H7 (cell line): ENCODE data around the gene ACSS2. TPM values are rescaled to one million over a fixed set of nuclear protein-coding genes. Genes with fewer than 3 reads are reported as not detected.

Source experiments
- DNase-seq: peaks from one replicate; pipeline ENCODE4 v3.0.0; 2012
- H3K27me3 ChIP-seq: 2 replicates; pipeline ENCODE4 v1.6.0; 2011; ENCODE audit warnings: mild to moderate bottlenecking, low read length; ENCODE audit not compliant: control insufficient read depth, insufficient read depth
- H3K36me3 ChIP-seq: replicated peaks from 2 replicates; pipeline ENCODE4 v1.5.1; 2011; ENCODE audit warnings: low read length; ENCODE audit not compliant: control insufficient read depth, insufficient read depth
- H3K4me3 ChIP-seq: 2 replicates; pipeline ENCODE4 v1.5.1; 2011; ENCODE audit warnings: low read depth, mild to moderate bottlenecking, control low read depth, low read length, moderate library complexity; ENCODE audit not compliant: insufficient read depth
- total RNA-seq: library from RNA; depleted of rRNA; stranded (reverse); fragments of >200 nt; shearing (Covaris generic); gene quantifications from 2 replicates; pipeline ENCODE4 v1.2.3, GENCODE V29; 2014

Gene ACSS2
- total RNA-seq, 1 experiment from 2014 or later: 14.6 TPM

- DNase-seq: no peak
- Histone ChIP-seq H3K4me3 (no peak overlapping the region), H3K36me3 (no peaks in the 10 kb centered on the region), H3K27me3 (no peaks in the 10 kb centered on the region)
Measured at GRCh38 chr20:34915749-34916455, 39.5 kb downstream of the ACSS2 start.

DNA sequence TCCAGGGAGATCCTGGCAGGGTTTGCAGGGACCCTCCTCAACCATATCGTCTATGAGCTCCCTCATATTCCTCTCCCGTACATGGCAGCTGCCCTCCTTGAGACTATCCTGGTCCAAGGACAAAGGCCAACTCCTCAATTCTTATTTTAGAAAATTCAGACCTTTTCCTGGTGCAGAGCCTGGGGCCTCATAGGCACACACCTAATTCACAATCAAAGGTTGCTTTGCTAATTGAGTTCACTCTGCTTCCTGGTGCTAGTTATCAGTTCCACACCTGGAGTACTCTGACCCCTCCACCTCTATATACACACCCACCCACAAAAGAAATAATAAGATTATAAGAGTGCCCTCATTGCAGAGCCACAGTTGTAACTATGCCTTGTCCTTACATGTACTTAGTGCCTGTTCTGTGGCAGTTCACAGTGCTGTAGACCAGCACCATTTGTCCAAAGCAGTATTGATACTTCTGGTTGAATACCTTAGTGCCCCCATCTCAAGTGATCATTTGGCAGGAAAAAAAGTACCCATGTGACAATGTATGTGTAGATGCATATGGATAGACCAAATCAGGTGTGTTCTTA, 40.5 kb downstream of the ACSS2 start:
- no peak for DNase-seq
- Histone ChIP-seq H3K27me3 (no peaks in the 10 kb centered on the region), H3K36me3 (no peaks in the 10 kb centered on the region), H3K4me3 (no peak overlapping the region)

GRCh38 chr20:34920055-34920454, 43.6 kb downstream of the ACSS2 start:
- DNase-seq: no peak
- Histone ChIP-seq H3K36me3 (peaks cover 2% of the 10 kb centered on the region), H3K27me3 (no peaks in the 10 kb centered on the region), H3K4me3 (no peak overlapping the region)

DNA sequence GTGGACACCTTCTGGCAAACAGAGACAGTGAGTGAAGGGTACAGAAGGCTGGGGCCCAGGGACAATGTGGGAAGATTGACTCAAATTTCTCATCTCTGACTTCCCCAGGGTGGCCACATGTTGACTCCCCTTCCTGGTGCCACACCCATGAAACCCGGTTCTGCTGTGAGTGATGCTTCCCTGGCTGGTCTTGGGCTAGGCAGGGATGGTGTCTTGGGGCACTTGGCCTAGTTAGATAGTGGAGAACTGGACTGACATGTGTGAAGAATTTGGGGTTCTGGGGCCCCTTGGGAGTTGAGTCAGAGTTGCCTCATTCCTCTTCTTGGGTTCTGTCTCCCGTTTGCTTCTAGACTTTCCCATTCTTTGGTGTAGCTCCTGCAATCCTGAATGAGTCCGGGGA, 45.0 kb downstream of the ACSS2 start:
- peaks cover 4% of the 10 kb centered on the region for H3K36me3 ChIP-seq
- no peak for DNase-seq
- no peak overlapping the region for H3K4me3 ChIP-seq
- H3K27me3 ChIP-seq: no peaks in the 10 kb centered on the region

DNA sequence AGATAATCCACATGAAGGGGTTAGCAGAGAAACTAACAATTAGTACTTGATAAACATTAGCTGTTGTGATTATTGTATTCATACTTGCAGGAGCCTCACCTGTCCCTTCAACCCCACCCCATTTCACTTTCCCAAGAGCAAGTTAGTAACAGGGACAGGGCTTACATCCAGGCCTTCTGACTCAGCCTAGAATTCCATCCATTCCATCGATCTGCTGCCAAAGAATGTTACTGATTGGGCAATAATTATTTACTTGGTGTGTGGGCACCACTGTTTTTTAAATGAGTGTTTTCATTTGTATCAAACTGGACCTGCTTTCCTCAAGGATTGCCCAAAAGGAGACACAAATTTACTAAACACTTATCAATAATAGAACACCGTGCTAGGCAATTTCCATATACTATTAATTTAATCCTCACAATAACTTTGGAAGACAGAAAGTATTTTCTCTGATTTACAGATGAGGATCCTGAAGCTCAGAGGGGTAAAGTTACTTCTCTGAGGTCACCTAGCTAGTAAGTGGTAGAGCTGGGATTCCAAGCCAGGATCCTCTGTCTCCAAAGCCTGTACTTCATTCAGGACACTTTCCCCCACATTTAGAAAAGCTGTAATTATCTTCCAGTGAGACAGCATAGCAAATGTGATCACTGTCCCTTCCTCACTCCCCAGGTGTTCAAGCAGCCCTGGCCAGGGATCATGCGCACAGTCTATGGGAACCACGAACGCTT, 46.4 kb downstream of the ACSS2 start:
- Histone ChIP-seq H3K27me3 (no peaks in the 10 kb centered on the region), H3K36me3 (peaks cover 8% of the 10 kb centered on the region), H3K4me3 (no peak overlapping the region)
- no peak for DNase-seq

DNA sequence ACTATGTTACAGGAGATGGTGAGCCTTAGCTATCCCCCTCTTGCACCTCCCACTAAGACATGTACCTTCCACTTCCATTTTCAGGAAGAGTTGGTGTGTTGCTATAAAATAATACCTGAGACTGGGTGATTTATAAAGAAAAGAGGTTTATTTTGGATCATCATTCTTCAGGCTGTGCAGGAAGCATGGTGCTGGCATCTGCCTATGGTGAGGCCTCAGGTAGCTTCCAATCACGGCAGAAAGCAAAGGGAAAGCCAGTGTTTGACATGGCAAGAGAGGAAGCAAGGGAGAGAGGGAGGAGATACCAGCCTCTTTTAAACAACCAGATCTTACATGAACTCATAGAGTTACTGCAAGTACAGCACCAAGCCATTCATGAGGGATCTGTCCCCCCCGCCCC, 47.0 kb downstream of the ACSS2 start:
- peaks cover 9% of the 10 kb centered on the region for H3K36me3 ChIP-seq
- DNase-seq: no peak
- no peaks in the 10 kb centered on the region for H3K27me3 ChIP-seq
- H3K4me3 ChIP-seq: no peak overlapping the region

DNA sequence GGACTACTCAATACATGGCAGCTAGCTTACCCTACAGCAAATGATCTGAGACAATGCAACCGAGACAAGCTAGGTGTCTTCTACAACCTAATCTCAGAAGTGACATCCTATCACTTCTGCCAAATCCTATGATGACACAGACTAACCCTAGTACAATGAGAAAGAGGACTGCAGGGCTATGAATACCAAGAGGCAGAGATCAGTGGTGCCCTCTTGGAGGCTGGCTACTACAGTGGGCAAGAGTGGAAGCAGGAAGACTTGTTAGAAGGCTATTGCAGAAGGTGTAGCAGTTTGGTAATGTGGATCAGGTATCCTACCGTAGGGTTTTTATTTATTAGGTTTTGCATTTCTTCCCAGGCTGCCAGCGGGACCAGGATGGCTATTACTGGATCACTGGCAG, 48.9 kb downstream of the ACSS2 start:
- H3K36me3 ChIP-seq: peaks cover 21% of the 10 kb centered on the region
- no peak overlapping the region for H3K4me3 ChIP-seq
- H3K27me3 ChIP-seq: no peaks in the 10 kb centered on the region
- DNase-seq: no peak

GRCh38 chr20:34925981-34926380, 49.6 kb downstream of the ACSS2 start:
- no peaks in the 10 kb centered on the region for H3K27me3 ChIP-seq
- H3K36me3 ChIP-seq: peaks cover 23% of the 10 kb centered on the region
- DNase-seq: no peak
- no peak overlapping the region for H3K4me3 ChIP-seq

DNA sequence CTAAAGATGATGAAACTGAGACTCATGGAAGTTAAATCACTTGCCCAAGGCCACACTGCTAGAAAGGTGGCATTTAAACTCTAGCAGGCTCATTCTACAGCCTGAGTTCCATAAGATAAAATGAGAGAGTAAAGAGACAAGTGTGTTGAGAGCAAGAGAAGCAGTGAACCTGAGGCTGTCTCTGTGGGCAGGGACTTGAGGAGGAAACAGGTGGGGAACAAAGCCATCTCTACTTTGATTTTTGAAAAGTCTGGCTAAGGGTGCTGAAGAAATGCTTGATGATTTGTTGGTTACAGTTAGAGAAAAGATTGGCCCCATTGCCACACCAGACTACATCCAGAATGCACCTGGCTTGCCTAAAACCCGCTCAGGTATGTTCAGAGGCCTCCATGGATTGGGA, 50.2 kb downstream of the ACSS2 start:
- no peaks in the 10 kb centered on the region for H3K27me3 ChIP-seq
- no peak overlapping the region for H3K4me3 ChIP-seq
- H3K36me3 ChIP-seq: peaks cover 28% of the 10 kb centered on the region
- DNase-seq: no peak

DNA sequence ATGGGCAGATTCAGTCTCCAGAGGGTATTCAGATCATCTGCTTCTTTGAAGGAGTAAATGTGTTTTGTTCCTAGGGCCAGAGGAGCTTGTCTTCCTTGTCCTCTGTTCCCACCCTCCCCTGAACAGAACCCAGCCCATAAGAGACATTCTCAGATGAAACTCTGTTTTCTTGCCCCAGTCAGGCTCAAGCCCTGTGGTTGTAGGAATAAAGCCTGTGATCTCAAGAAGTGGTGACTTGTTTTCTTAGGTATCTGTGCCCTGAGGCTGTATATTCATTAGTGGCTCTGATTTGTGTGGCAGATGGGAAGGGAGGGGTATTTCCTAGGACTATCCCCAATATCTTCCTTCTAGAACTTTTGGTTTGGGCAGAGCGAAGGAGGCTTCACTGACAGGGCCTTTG, 51.3 kb downstream of the ACSS2 start:
- no peak for DNase-seq
- Histone ChIP-seq H3K36me3 (peaks cover 30% of the 10 kb centered on the region), H3K4me3 (no peak overlapping the region), H3K27me3 (no peaks in the 10 kb centered on the region)

DNA sequence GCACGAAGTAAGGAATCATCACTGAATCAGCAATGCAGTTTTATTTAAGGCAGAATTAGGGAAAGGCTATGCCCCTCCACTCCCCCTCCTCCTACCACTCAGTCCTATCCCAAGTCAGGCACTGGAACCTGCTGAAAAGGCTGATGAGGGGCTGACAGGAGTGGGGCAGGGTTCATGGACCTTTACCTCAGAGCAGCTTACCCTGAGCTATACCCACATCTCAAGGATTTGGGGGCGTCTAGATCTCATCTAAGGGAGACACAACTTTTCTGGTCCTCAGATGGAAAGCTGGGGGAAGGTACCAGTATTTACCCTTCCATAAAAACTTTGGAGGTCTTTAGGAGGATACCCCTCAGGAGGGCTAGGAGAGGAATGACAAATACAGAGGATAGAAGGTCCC, 52.0 kb downstream of the ACSS2 start:
- H3K27me3 ChIP-seq: no peaks in the 10 kb centered on the region
- H3K4me3 ChIP-seq: no peak overlapping the region
- H3K36me3 ChIP-seq: peaks cover 32% of the 10 kb centered on the region
- no peak for DNase-seq

GRCh38 chr20:34931771-34932170, 55.4 kb downstream of the ACSS2 start:
- DNase-seq: no peak
- no peaks in the 10 kb centered on the region for H3K27me3 ChIP-seq

DNA sequence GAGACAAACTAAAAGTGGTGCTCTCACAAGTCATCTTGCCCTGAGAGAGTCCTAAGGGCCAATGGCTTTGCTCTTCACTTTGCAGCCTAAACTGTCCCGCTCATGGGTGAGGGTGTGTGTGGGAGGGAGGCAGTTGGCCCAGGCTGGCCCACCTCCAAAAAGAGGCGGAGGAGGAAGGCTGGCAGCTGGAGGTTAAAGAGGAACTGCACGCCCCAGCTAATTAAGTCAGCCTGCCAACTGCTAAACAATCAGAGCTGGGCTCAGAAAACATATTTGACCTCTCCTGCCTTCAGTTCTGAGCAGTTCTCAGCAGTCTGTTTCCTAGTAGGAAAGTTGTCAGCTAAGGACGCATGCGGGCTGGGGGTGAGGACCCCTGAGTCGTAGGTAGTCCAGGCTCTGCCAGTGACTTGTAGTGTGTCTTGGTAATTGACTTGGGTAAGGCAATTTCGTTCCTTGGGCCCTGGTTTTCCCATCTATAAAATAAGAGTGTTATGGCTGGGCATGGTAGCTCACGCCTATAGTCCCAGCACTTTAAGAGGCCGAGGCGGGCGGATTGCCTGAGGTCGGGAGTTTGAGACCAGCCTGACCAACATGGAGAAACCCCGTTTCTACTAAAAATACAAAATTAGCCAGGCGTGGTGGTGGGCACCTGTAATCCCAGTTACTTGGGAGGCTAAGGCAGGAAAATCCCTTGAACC, 62.2 kb downstream of the ACSS2 start:
- no peak for DNase-seq
- Histone ChIP-seq H3K27me3 (no peaks in the 10 kb centered on the region), H3K4me3 (no peak overlapping the region), H3K36me3 (peaks cover 24% of the 10 kb centered on the region)

More at GRCh38 chr20:34931771-34932170, 55.4 kb downstream of the ACSS2 start:
- Histone ChIP-seq H3K36me3 (peaks cover 36% of the 10 kb centered on the region), H3K4me3 (no peak overlapping the region)

GRCh38 chr20:34940081-34940481, 63.7 kb downstream of the ACSS2 start:
- Histone ChIP-seq H3K4me3 (no peak overlapping the region), H3K27me3 (no peaks in the 10 kb centered on the region), H3K36me3 (peaks cover 24% of the 10 kb centered on the region)
- DNase-seq: no peak

DNA sequence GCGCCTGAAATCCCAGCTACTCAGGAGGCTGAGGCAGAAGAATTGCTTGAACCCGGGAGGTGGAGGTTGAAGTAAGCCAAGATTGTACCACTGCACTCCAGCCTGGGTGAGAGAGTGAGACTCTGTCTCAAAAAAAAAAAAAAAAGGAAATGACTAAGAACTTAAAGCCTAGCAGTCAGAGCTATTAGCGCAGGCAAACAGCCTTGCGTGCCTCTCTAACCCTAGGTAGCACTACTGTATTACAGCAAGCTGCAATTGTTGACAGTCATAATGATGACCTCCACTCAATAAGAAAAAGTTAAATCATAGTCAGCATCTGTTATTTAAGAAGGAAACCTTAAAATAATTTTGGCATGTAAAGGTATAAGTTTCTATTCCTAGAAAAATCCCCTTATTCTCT, 64.8 kb downstream of the ACSS2 start:
- DNase-seq: no peak
- no peaks in the 10 kb centered on the region for H3K27me3 ChIP-seq
- H3K4me3 ChIP-seq: no peak overlapping the region
- peaks cover 23% of the 10 kb centered on the region for H3K36me3 ChIP-seq
